HG03378 (cell line): ENCODE data around the gene MYL1.

Experiments used
- ATAC-seq: cut with Tn5 transposase; IDR thresholded peaks from one replicate; pipeline ENCODE4 v1.9.1; 2021; ENCODE audit warnings: mild to moderate bottlenecking, moderate library complexity; ENCODE audit not compliant: unreplicated experiment

The MYL1 gene

DNA sequence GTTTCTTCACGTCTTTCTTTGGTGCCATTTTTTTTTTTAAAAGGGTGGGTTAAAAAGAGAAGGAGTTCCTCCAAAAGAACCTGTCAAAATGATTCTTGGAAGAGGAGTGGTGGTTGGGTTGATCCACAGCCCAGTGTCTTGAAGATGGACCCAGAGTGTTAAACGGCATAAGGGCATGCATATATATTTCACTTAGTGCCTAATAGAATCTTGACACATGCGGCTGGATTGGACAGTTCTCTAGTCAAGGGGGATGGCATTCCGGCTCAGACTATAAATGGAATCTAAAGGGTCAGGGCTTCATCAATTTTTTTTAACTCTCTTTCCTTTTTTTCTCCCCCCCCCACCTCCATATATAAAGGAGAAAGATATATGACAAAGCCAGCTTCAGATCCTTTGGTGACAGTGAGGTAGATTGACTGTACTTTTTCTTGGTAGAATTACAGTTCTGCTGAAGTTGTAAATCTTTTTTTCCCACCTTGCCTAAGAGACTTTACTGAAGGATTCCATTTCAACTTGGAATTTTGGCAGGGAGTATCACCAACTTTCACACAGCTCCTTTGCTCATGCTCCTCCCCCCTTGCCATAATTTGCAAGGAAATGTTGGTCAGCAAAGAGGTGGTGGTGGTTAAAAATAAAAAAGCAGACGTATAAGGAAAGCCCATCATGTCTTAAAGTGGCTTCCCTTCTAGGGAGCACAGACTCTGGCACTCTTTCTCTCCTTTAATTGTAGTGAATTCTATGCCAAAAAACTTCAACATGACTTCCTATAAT, at the start of gene MYL1:
Gene MYL1, minus strand, starts transcription at position 160 of the 774 bp plus-strand sequence. Its CDS starts 132 bp downstream, at position 28.
- ATAC-seq, result no peak

DNA sequence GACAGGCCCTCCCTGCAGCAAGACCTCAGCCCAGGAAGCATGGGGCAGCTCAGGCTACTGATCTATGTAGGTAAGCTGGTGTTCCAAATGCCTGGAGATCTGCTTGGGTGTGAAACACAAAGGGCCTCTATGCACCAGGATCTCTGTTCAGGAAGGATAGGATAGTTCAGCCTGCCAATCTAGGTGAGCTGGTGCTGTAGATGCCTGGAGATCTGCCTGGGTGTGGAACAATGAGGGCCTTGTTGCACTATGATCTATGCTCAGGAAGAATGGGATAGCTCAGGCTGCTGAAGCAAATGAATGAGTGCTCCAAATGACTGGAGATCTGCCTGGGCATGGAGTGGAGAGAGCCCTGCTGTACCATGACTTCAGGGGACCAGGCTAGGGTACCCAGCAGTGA, 48.9 kb upstream of the MYL1 start:
- no peak for ATAC-seq

DNA sequence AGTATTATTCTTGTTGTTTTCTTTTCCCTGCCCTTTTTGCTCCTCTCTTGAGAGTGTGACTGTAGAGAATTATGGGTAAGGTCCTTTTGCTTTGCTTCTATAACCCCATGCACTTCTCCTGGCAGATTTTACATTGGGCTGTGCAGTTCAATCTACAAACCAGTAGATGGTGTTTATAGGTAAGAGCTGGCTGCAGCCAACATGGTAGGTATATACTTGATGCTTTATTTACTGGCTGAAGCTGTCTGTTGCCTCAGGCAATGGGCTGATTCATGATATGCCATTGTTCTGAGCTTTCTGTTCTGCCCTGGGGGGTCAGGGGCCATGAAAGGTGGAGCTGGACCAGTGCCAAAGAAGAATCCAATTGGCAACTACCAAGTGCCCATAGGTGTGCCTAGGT, 48.3 kb upstream of the MYL1 start:
- peak; percentile 59 for ATAC-seq

DNA sequence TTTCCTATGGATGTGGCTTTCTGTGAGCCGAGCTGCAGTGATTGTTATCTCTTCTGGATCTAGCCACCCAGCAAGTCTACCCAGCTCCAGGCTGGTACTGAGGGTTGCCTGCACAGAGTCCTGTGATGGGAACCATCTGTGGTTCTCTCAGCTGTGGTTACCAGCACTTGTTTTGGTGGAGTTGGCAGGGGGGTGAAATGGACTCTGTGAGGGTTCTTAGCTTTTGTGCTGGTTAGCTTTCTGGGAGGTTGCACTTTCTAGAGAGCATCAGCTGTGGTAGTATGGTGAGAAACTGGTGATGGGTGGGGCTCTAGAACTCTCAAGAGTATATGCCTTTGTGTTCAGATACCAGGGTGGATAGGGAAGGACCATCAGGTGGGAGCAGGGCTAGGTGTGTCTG, 45.4 kb upstream of the MYL1 start:
- no peak for ATAC-seq

DNA sequence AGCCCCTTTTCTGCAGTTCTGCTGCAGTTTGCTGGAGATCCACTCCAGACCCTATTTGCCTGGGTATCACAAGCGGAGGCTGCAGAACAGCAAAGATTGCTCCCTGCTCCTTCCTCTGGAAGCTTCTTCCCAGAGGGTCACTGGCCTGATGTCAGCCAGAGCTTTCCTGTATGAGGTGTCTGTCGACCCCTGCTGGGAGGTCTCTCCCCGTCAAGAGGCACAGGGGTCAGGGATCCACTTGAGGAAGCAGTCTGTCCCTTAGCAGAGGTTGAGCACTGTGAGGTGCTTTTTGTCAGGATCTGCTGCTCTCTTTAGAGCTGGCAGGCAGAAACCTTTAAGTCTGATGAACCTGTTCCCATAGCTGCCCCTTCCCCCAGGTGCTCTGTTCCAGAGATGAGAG, 42.0 kb upstream of the MYL1 start:
- ATAC-seq, result no peak

DNA sequence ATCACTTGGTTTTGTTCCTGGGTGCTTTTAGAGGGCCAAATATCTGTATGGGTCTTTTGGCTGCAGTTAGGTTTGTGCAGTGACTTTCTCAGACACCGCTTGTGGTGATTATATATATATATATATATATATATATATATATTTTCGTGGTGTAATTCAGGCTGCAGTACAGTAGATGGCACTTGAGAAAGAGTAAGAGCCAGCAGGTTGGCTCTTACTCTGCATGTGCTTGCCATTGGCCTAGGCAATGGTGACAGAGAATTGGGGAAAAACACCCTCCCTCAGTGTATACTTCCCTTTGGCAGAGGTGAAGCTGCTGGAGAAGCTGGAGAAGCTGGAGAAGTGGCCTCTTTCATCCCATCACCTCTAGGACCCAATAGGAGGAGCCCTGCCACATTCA, 22.2 kb upstream of the MYL1 start:
- no peak for ATAC-seq

DNA sequence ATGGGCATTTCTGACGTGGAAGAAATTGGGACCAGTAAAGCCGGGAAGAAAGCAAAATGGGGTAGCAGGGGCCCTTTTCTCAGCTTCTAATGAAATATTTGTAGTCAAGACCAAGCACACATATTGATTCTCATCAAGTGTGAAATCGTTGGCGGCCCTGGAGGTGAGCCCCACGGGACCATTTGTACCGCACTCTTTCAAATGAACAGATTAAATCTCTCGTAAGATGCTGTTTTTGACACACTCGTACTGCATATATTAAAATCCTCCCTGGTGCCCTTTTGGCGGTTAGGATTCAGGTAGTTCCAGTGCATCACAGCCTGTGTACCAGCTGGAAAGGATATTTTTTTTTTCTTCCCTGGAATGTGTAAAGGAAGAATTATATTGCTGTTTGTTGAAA, 9.9 kb upstream of the MYL1 start:
- no peak for ATAC-seq

DNA sequence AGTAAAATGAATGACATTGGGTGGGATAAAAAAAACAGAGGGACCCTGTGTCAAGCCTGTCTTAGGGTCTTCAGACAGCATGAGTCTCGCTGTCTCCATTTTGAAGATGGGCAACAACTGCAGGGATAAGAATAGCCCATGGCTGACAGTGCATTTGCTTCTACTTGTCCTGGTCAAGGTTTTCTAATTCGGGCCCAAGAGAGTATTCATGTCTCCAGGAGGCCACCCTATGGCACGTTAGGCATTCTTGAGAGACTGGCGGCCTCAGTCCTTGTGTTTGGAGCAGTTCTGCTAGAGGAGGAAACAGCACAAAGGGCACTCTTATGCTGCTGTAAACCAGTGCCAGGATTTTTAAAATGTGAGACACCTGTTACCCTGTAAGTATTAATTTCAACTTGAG, 9.5 kb upstream of the MYL1 start:
- no peak for ATAC-seq

DNA sequence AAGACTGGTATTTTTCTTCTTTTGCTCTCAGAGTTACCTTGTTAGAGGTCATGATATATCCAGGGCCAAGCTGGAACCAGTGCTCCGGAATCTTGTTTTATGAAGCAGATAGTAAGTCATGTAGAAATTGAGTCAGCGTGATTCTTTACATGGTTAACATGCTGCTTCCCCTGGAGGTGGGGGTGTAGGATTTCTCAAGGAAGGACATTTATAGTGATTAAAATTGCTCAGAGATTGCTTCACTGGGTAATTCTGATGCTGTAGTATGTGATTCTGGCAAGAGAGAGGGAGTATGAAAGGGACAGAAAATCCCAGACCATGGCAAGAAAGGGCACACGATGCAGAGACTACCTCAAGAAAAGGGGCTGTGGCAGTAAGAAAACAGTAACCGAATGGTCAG, 8.0 kb upstream of the MYL1 start:
- ATAC-seq, result no peak

DNA sequence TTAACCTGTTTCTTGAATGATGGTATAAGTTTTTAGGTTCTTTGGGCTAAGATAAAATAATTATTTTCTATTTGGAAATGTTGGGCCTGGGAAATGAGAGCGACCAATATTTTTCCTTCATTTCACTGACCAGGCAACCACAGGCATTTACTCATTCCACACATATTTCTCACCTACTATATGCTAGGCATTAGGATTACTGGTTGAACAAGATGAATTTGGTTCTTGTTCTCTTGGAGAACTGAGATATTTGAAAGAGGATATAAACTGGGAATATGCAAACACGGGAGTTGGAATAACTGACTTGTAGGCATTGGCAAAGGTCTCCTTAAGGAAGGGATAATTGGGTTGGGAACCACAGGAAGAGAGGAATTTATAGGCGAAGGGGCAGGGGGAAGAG, 3.9 kb upstream of the MYL1 start:
- ATAC-seq, result no peak

DNA sequence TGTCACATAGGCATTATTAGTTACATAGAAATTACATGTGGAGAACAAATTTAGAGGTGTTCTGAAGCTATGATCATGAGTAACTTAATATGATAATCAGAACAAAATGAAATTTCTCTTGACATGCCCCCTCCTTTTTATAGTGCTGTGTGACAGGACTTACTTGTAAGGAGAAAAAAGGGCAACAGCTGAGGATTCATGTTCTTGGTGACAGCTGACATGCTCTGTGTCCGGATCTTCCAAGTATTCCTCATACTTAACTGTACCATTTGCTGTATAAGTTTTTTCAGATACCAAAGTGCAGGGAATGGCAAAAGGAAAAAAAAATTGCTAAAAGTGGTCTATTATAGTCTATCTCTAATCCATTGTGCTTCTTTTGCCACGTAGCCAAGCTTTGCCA, 3.5 kb upstream of the MYL1 start:
- ATAC-seq, result no peak

DNA sequence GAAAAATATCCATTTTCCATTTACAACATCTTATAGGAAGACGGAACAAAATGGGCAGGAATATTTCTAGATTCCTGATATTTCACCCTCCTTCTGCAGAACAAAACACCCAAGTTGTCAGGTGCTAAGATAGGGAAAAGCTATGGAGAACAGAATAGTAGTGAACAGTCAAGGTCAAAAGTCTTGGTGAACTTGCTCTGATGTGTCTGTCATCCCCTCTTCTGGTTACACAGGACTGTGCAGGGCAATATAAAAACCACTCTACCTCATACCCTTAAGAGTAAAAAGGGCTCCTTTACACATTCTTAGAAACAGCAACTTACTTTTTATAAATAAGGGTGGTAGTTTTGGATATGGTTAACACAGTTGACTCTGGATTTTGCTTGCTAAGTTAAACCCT, 4.4 kb downstream of the MYL1 start:
- ATAC-seq, result no peak

DNA sequence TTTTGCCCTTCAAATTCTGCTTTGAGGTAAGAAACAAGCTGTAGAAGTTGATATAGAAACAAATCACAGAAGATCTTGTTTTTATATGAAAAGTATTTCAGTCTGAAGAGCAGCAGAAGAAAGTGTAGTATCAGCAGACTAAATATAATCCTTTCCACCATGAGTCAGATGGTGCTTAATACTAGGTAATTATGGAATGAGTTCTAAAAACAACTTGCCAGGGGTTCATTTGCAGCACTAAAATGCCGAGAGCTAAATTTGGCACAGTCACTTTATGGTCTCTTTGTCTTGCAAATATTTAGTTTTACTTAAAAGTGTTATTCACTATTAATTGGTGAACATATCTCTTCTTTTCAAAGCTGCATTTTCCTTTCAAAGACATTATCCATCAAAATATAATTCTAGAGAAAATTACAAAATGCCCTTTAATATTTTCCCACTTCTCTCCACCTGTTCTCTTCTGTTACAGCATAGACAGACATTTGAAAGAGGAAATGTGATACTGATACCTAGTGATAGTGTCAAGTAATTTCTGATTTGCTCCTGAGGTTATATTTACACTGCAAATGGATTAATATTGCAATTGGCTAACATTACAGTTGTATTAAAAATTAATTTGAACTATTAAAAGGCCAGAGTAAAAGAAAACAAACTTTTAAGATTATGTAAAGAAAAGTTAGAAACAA, 5.3 kb downstream of the MYL1 start:
- ATAC-seq, result no peak

DNA sequence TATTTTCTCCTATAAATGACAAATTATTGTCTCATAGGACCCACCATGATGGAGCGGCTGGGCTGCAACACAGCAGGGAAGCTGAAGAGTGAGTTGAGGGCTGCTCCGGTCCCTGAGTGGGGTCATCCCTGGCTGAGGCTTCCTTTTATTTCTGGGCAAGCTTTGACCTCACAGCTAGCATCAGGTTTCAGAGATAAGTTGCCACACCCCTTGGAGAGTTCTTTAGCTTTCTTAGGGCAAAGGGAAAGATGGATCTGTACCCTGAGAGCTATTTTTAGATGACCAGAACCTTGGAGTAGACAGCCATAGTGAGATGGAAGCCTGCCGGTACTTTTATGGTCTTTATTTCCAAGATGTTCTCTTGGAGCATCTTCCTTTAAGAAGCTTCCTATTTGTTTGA, 11.5 kb downstream of the MYL1 start:
- no peak for ATAC-seq

DNA sequence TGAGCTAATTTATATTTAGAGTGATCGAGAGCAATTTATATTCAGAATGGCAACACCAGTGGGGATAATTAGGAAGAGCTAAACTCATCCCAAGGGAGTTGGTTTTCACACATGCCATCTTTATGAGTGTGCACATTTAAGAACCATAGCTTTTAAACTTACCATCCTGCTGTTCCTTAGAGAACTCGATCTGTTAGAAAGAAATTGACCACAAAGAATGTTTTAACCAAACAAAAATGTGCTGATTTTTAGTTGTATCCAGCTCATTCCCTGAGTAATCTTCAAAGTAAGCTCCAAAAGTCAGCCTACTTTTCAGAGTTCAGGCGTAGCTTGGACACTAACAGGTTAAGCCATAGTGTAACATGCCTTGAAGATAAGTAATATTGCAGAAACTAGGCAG, 12.6 kb downstream of the MYL1 start:
- ATAC-seq, result no peak

DNA sequence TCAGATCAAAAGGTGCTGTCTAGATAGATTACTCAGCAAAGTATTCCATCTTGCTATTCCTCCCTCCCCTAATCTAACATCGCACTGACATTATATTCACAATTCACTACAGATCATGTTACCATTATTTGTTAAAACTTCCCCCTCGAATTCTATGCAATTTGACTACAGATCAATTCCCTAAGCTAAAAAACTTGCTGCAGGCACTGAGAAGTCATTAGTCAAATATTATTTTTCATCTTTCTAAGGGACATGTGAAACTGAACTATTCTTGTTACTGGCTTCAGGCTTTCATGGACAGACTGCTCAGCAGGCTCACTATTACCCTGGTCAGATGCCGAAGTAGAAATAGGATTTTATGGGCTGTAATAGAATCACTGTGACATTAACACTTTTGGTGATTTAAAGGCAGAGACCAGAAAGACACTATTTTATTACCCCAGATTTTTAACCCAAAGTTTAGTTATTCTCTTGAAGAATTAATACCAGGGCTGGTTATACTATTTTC, 15.1 kb downstream of the MYL1 start:
- ATAC-seq, result no peak

DNA sequence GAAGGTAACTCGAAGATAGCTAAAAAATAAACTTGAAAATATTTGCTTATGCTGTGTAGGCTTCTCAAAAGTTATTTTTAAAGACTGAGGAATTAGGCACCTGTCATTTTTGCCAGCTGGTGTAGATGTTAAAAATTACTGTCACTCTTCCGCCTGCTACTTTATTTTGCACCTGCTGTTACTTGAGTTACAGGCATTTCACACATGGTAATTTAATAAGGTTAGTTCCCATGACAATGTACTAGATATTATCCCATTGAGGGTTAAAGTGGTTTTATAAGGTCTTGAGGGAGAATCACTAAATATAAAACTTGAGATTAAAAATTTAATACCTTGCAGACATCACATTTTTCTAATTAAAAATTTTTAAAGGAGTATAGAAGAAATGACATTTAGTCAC, 26.6 kb downstream of the MYL1 start:
- no peak for ATAC-seq

DNA sequence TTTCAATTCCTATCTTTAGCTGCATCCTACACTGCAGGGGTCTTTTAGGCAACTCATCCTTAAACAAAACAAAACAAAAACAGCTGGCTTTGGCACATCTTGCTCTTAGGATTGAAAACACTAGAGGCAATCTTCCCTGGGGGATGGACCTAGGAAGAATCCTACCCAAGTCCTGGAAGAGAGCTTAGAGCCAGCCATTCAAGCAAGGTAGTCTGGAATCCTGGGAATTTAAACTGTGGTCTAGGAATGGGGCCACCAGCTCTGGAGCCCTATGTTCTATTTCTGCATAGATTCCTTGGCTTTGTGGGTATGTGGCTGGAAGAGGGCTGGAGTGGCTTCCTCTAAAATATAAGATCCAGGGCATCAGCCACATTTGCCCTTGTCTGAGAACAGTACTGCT, 27.7 kb downstream of the MYL1 start:
- no peak for ATAC-seq

DNA sequence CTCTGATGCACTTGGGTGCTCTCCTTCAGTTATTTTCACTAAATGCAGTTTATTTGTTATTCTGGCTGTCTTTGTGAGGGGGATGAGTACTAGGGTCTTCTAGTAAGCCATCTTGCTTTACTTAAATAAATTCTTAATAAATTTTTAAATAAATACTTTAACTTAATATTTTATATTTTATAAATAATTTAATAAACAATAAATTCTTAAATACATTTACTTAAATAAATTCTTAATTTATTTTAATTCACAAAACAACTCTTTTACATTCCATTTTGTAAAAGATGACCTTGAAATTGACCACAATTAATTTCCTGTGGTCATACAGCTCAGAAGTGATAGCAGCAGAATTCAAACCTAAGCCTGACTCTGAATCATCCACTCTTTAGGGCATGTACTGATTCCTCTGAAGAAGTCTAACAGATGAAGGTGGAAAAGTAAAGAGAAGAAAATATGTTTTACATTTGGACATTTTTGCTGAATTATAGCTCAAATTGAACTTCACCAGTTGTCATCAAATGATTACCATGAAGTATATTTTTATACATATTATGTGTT, 28.8 kb downstream of the MYL1 start:
- ATAC-seq, result no peak

DNA sequence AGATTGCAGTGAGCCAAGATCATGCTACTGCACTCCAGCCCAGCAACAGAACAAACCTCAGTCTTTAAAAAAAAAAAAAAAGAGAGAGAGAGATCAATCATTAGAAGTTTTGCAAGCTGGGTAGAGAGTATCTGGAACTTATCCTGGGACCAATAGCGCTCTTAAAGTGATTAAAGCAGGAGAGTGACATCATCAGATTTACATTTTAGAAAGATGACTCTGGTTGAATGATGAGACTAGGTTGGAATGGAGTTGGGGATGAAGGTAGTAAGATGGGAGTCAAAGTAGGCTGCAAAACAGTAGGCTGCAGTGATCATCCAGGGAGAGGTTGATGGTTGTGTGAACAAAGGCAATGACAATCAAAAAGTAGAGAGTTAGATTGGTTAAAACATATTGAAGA, 37.8 kb downstream of the MYL1 start:
- no peak for ATAC-seq

DNA sequence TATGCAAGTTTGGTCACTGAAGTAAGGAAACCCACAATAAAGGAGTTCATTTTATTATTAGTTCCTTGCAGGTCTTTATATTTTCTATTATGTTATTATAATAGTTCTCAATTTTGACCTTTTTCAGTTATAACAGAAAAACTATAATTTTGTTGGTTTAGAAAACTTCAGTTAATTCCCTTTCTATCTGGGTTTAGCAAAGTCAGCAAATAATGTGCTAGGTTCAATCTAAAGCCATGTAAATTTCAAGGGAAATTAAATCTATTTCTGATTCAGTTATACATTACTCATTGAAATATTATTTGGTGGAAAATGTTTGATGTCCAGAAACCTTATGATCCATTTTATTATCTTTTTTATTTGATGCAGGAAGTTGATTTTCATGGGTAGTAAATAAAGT, 43.7 kb downstream of the MYL1 start:
- ATAC-seq, result no peak

DNA sequence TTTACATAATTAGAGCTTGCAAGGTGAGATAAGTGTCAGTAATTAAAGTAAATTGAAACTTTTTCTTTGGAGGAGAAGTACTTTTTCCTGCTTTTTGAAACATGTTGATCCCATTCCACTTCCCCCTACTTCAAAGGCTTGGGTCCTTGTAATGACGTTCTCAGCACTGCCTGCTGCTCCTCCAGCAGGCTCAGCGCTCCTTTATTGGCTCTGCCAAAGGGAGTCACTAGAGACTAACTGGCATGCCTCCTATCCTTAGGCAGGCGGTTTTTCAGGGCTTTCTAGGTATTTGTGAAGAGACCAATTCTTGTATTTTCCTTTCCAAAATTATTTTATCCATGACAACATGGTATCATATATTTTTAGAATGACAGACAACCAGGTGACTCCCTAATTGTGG, 45.8 kb downstream of the MYL1 start:
- no peak for ATAC-seq
